Stimulated activated CD4-positive, alpha-beta T cell treated with anti-CD3 and anti-CD28 coated beads, Interleukin-15, amount 100 ng/mL, for 24 hours (primary cell): ENCODE measurements around the gene CHMP3.

Source experiments
- DNase-seq: peaks from one replicate; pipeline ENCODE4 v3.0.0-alpha.2; 2020

CHMP3 gene

DNA sequence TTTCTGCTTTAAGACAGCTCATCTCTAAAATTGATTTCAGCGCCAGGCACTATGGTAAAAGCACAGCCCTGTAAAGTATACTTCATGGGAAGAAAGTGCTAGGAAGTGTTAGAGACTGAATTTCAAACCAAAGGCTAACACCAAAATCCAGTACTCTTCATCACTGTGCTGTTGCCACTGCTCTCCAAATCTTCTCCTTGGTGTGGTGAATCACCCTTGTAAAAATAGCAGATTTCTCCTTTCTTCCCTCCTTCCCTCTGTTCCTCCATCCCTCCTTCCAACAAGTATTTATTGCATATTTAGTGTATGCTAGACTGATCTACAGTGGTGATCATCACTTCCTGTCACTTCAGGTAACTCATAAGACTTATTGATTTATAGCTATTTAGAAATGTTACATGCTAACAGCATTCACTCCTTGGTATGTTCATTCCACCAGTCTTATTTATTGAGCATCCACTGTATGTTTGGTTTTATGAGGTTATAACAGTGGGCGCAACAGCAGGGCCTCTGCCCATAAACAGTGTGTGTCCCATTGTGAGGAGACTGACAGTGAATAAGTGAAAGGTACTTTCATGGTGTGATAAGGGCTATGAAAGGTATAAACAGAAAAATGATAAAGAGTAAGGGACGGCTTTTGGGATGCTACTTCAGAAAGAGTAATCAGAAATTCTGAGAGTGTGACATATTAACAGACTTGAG, 102.0 kb downstream of the CHMP3 start:
- no peak for DNase-seq

DNA sequence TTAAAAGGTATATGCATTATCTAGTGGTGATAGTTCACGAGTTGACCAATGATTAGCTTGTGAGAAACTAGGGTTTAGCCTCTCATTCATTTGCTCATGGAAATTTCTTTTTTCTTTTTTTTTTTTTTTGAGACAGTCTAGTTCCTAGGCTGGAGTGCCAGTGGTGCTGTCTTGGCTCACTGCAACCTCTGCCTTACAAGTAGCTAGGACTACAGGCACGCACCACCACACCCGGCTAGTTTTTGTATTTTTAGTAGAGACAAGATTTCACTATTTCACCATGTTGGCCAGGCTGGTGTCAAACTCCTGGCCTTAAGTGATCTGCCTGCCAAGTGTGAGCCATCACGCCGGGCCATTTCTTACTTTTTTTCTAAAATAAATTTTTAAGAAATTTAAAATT, 108.1 kb downstream of the CHMP3 start:
- DNase-seq = no peak

DNA sequence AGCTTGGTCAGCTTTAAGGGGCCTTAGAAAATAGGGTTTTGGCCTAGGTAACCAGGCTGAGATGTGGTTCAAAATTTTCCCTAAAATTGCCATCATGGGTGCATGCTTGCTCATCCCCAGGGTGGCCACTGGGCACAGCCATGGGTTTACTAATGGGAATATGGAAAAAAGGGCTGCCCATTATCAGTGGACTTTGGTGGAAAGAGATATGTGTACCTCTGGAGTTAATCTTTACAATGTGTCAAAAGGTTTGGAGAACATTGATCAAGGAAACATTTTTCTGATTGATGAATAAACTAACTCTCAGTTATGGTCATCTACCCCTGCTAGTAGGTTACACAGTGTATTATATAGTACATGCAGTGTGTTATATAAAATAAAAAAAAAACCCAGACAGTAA, 109.0 kb downstream of the CHMP3 start:
- no peak for DNase-seq

DNA sequence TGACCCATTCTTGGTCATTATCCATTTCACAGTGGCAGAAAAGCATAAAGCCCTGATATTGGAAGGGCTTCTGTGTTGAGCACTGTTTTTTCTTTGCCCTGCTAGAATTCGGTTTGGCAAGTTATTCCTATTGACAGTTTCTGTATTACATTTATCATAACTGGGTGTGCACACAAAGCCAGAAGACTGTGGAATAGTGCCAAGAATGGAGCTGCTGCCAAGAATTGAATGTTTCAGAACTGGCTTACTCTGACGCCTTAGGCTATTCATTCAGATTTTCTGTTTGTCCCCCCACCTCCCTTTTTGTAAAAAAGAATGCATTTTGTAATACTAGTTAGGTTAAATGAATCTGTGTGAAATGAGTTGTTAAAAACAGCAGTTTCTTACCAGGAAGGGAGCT, 109.4 kb downstream of the CHMP3 start:
- no peak for DNase-seq
